Caki2 (cell line): ENCODE measurements around the gene SECTM1. TPM values are rescaled to one million over a fixed set of nuclear protein-coding genes. Genes with fewer than 3 reads are reported as not detected.

Source experiments
- DNase-seq: peaks from one replicate; pipeline ENCODE4 v3.0.0-alpha.2; 2015; ENCODE audit warnings: low read depth
- in situ Hi-C: cut with HindIII; loops from 2 replicates; pipeline ENCODE4 v1.10.0; 2016; ENCODE audit warnings: low sequenced_read_pairs, low pct_unique_long_range_greater_than_20kb, mixed read lengths
- total RNA-seq: library from RNA; depleted of rRNA; stranded (reverse); fragments of >200 nt; shearing (Covaris generic); gene quantifications from 2 replicates; pipeline ENCODE4 v1.2.3, GENCODE V29; 2014; ENCODE audit warnings: low replicate concordance

The SECTM1 gene
- total RNA-seq, 1 experiment from 2014 or later, result 0.24 TPM

DNA sequence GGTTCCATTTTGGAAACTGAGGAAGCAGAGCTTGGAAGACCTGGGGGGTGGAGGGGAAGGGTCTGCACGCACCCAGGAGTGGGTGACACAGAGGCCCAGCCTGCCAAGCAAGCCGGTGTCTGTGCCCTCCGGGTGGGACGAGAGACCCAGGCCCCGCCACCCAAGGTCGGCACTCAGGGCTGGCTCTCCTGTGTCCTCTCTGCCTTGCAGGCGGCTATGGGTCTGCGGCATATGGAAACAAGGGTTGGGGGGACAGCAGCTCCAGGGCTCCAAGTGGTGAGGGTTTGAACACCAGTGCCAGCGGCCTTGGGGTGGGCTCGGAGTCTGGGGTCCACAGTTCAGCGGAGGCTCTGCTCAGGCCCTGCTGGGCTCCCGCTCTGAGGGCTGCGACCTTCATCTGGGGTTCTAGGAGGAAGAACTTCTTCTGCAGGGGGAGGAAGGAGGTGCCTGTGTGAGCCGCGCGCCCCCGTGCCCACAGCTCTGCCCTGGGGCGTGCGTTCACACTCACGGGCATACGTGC lies 11.6 kb downstream of the SECTM1 start:
- in situ Hi-C loops, result no loop called here
- DNase-seq, result no peak

DNA sequence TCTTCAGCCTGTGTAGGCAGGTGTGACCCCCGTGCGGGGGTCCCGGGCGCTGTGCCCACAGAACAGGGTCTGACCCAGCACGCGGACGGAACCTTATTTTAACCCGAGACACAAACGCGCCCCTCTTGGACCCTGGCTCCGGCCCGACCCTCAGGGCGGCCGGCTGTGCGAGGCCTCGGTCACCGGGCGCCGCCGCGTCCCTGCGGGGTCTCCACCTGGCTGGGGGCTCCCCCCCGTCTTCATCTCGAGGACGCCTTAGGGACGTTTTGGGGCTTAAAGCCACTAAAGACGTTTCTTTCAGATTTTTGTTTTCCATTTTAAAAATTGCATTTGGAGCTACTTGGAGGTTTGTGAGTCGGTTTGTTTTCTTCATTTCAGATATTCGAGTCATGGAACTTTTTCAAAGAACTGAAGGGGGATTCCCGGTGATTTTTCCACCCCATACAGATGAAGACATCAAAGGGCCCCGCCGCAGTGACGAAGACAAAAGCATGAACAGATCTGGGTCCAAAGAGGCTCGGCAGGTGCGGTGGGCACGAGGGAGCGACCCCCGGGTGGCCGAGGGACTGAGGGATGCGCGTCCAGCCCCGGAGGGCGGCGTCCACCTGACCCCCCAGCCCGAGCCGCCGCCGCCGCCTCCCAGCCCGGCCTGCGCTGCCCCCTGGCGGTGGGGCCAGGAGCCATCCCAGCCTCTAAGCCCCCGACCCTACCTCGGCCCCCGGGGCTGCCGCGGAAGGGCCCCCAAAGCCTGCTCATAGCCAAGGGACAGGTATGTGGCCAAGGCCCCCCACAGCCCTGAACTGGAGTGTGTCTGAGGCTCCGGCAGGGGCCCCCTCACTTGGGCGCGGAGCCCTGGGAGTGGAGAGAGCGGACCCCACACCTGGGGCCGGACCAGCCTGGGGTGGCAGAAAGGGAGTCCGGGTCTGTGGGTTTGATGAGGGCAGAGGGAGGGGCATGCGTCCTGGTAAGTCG lies 12.3 kb downstream of the SECTM1 start:
- in situ Hi-C loops, result no loop called here
- DNase-seq, result no peak

GRCh38 chr17:82320140-82320840 lies 13.3 kb downstream of the SECTM1 start:
- DNase-seq, result no peak
- in situ Hi-C loops, result no loop called here

- no peak for DNase-seq
- in situ Hi-C loops, result no loop called here
Observed at GRCh38 chr17:82319619-82320062, 13.9 kb downstream of the SECTM1 start.

GRCh38 chr17:82318772-82319606 lies 14.6 kb downstream of the SECTM1 start:
- in situ Hi-C loops, result no loop called here
- no peak for DNase-seq

- DNase-seq, result no peak
- in situ Hi-C loops, result no loop called here
Observed at GRCh38 chr17:82318169-82318498, 15.4 kb downstream of the SECTM1 start.

- in situ Hi-C loops, result no loop called here
- no peak for DNase-seq
Observed at GRCh38 chr17:82317394-82318168, 16.0 kb downstream of the SECTM1 start, which contains the start of gene CD7. Gene CD7 (minus strand): TSS chr17:82317608. CDS start chr17:82317495, 113 bp downstream.

GRCh38 chr17:82316651-82317393 lies 16.7 kb downstream of the SECTM1 start:
- in situ Hi-C loops, result no loop called here
- DNase-seq, result no peak

GRCh38 chr17:82315703-82316358 lies 17.7 kb downstream of the SECTM1 start:
- in situ Hi-C loops, result no loop called here
- no peak for DNase-seq

- in situ Hi-C loops, result no loop called here
- no peak for DNase-seq
Observed at GRCh38 chr17:82314727-82315605, 18.6 kb downstream of the SECTM1 start.

GRCh38 chr17:82314012-82314726 lies 19.4 kb downstream of the SECTM1 start:
- DNase-seq, result no peak
- in situ Hi-C loops, result no loop called here

GRCh38 chr17:82313195-82314011 lies 20.2 kb downstream of the SECTM1 start:
- in situ Hi-C loops, result no loop called here

GRCh38 chr17:82311971-82312370 lies 21.6 kb downstream of the SECTM1 start:
- DNase-seq, result no peak
- in situ Hi-C loops, result no loop called here

More at GRCh38 chr17:82313195-82314011, 20.2 kb downstream of the SECTM1 start:
- DNase-seq, result no peak

GRCh38 chr17:82310877-82311276 lies 22.7 kb downstream of the SECTM1 start:
- in situ Hi-C loops, result no loop called here

More at GRCh38 chr17:82310877-82311276, 22.7 kb downstream of the SECTM1 start:
- no peak for DNase-seq
